Calu3 (cell line): ENCODE results near the gene GLRA3. TPM values are rescaled to one million over a fixed set of nuclear protein-coding genes. Genes with fewer than 3 reads are reported as not detected.
"Not testable (repeated sequence)": the region's sequence is repeated elsewhere in the genome, so short reads cannot be mapped to it uniquely, and the experiment has no call there.

Source experiments
- BruUV-seq: library from RNA; stranded (reverse); fragments of 400-500 nt; replicated peaks from 2 replicates; lab custom pipeline; 2021; lab: Mats Ljungman, UMichigan
- CTCF ChIA-PET: fragments of 300-600 bp; sonication (Branson Sonifier 250); formaldehyde crosslinking; loops from one replicate; lab custom pipeline; 2022; ENCODE audit warnings: antibody characterized with exemption; lab: Charles Lee
- DNase-seq: peaks from one replicate; pipeline ENCODE4 v3.0.0; 2022
- H3K27ac Mint-ChIP-seq: one replicate; pipeline ENCODE4 v1.8.0; 2022; ENCODE audit warnings: mixed read lengths; ENCODE audit not compliant: unreplicated experiment
- H3K27me3 Mint-ChIP-seq: one replicate; pipeline ENCODE4 v1.8.0; 2022; ENCODE audit warnings: mixed read lengths; ENCODE audit not compliant: unreplicated experiment
- H3K36me3 Mint-ChIP-seq: one replicate; pipeline ENCODE4 v1.8.0; 2022; ENCODE audit warnings: mild to moderate bottlenecking, moderate library complexity, mixed read lengths; ENCODE audit not compliant: insufficient read depth, unreplicated experiment
- H3K4me1 Mint-ChIP-seq: one replicate; pipeline ENCODE4 v1.8.0; 2022; ENCODE audit warnings: mild to moderate bottlenecking, low read depth, mixed read lengths; ENCODE audit not compliant: unreplicated experiment
- H3K4me3 Mint-ChIP-seq: one replicate; pipeline ENCODE4 v1.8.0; 2022; ENCODE audit warnings: mild to moderate bottlenecking, low read depth, moderate library complexity, mixed read lengths; ENCODE audit not compliant: unreplicated experiment
- H3K9me3 Mint-ChIP-seq: one replicate; pipeline ENCODE4 v1.8.0; 2022; ENCODE audit warnings: low read depth, mixed read lengths; ENCODE audit not compliant: unreplicated experiment
- CTCF ChIP-seq: fragments of 200-600 bp; IDR thresholded peaks from one replicate; pipeline ENCODE4 v1.8.0; 2022; ENCODE audit warnings: antibody characterized with exemption; ENCODE audit not compliant: unreplicated experiment
- intact Hi-C: fragments of 100-400 bp; cut with micrococcal nuclease; formaldehyde crosslinking; loops from one replicate; pipeline ENCODE4 v1.10.0; 2022; ENCODE audit not compliant: unreplicated experiment
- total RNA-seq: library from RNA; stranded (reverse); gene quantifications from 2 replicates; pipeline ENCODE4 v1.2.3, GENCODE V29; 2022

GLRA3 gene
- total RNA-seq, 1 experiment from 2014 or later: 0.07 TPM

- Mint-ChIP-seq H3K36me3 (no peaks in the 10 kb centered on the region), H3K27ac (no peak overlapping the region), H3K4me3 (no peak overlapping the region), H3K4me1 (no peaks in the 10 kb centered on the region), H3K9me3 (peaks cover 2% of the 10 kb centered on the region), H3K27me3 (no peaks in the 10 kb centered on the region)
- no peak for DNase-seq
- TF ChIP-seq CTCF: no peak
- CTCF ChIA-PET: no interaction called here
- intact Hi-C loops: no loop called here
- no TSS peak for BruUV-seq
Measured at GRCh38 chr4:174696657-174697056, 132.4 kb downstream of the GLRA3 start.

DNA sequence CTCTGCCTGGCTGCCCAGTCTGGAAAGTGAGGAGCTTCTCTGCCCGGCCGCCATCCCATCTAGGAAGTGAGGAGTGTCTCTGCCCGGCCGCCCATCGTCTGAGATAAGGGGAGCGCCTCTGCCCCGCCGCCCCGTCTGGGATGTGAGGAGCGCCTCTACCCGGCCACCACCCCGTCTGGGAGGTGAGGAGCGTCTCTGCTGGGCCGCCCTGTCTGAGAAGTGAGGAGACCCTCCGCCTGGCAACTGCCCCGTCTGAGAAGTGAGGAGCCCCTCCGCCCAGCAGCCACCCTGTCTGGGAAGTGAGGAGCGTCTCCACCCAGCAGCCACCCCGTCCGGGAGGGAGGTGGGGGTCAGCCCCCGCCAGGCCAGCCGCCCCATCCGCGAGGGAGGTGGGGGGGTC, 137.2 kb downstream of the GLRA3 start:
- H3K9me3 Mint-ChIP-seq, H3K36me3 Mint-ChIP-seq, BruUV-seq, DNase-seq, H3K4me3 Mint-ChIP-seq, H3K4me1 Mint-ChIP-seq, intact Hi-C loops, CTCF ChIA-PET, H3K27ac Mint-ChIP-seq, H3K27me3 Mint-ChIP-seq: not testable (repeated sequence)

GRCh38 chr4:174690665-174691064, 138.4 kb downstream of the GLRA3 start:
- intact Hi-C loops: no loop called here
- Mint-ChIP-seq H3K36me3 (no peaks in the 10 kb centered on the region), H3K9me3 (peaks cover 4% of the 10 kb centered on the region), H3K4me1 (no peaks in the 10 kb centered on the region), H3K27me3 (no peaks in the 10 kb centered on the region), H3K27ac (no peak overlapping the region), H3K4me3 (no peak overlapping the region)
- no TSS peak for BruUV-seq
- no peak for TF ChIP-seq CTCF
- no peak for DNase-seq
- CTCF ChIA-PET: no interaction called here

- no peak overlapping the region for H3K4me3 Mint-ChIP-seq
- H3K27me3 Mint-ChIP-seq: no peaks in the 10 kb centered on the region
- BruUV-seq: no TSS peak
- intact Hi-C loops: no loop called here
- no peak for TF ChIP-seq CTCF
- CTCF ChIA-PET: no interaction called here
- no peak overlapping the region for H3K27ac Mint-ChIP-seq
- peaks cover 4% of the 10 kb centered on the region for H3K9me3 Mint-ChIP-seq
- no peaks in the 10 kb centered on the region for H3K36me3 Mint-ChIP-seq
- no peaks in the 10 kb centered on the region for H3K4me1 Mint-ChIP-seq
- no peak for DNase-seq
Measured at GRCh38 chr4:174689618-174690017, 139.4 kb downstream of the GLRA3 start.

- DNase-seq: no peak
- CTCF ChIA-PET: no interaction called here
- Mint-ChIP-seq H3K36me3 (no peaks in the 10 kb centered on the region), H3K9me3 (peaks cover 2% of the 10 kb centered on the region), H3K4me3 (no peak overlapping the region), H3K27me3 (no peaks in the 10 kb centered on the region), H3K4me1 (peaks cover 3% of the 10 kb centered on the region), H3K27ac (no peak overlapping the region)
- intact Hi-C loops: no loop called here
- no peak for TF ChIP-seq CTCF
- BruUV-seq: no TSS peak
Measured at GRCh38 chr4:174686826-174687225, 142.2 kb downstream of the GLRA3 start.
